ENCODE data around the gene BHLHE41.

BHLHE41 gene

GRCh38 chr12:26088998-26089397 lies 35.8 kb downstream of the BHLHE41 start:
- H3K4me3 ChIP-seq (ENCODE audit: low read depth, low read length) = no peak overlapping the region
- TF ChIP-seq CTCF (IDR thresholded peaks at IDR 0.05; ENCODE audit: insufficient read depth, low read depth, low read length, missing control alignments) = no peak
- DNase-seq (ENCODE audit: low read depth) = peak; percentile 87

- H3K4me3 ChIP-seq (ENCODE audit: low read depth, low read length) = no peak overlapping the region
- no peak for TF ChIP-seq CTCF (IDR thresholded peaks at IDR 0.05; ENCODE audit: insufficient read depth, low read depth, low read length, missing control alignments)
- no peak for DNase-seq (ENCODE audit: low read depth)
Measured at GRCh38 chr12:26086936-26087335, 37.9 kb downstream of the BHLHE41 start.

GRCh38 chr12:26080911-26081310 lies 43.9 kb downstream of the BHLHE41 start:
- H3K4me3 ChIP-seq (ENCODE audit: low read depth, low read length) = no peak overlapping the region
- no peak for DNase-seq (ENCODE audit: low read depth)
- no peak for TF ChIP-seq CTCF (IDR thresholded peaks at IDR 0.05; ENCODE audit: insufficient read depth, low read depth, low read length, missing control alignments)

- TF ChIP-seq CTCF (IDR thresholded peaks at IDR 0.05; ENCODE audit: insufficient read depth, low read depth, low read length, missing control alignments) = no peak
- no peak for DNase-seq (ENCODE audit: low read depth)
- no peak overlapping the region for H3K4me3 ChIP-seq (ENCODE audit: low read depth, low read length)
Measured at GRCh38 chr12:26077915-26078702, 46.7 kb downstream of the BHLHE41 start.
